RWPE2 (cell line): ENCODE data around the gene COMMD1.

ENCODE experiments used
- ATAC-seq: fragments of 200-7000 bp; cut with Tn5 transposase; 3 replicates; pipeline ENCODE4 v1.9.1; 2021; ENCODE audit warnings: low read depth
- DNase-seq: peaks from one replicate; pipeline ENCODE4 v3.0.0-alpha.2; 2020; ENCODE audit warnings: low spot score
- H3K27ac ChIP-seq: fragments of 450-650 bp; 2 replicates; pipeline ENCODE4 v1.5.1; 2017; ENCODE audit warnings: mild to moderate bottlenecking; ENCODE audit not compliant: poor library complexity, severe bottlenecking
- H3K27me3 ChIP-seq: fragments of 250-450 bp; sonication (Bioruptor Pico); 2 replicates; pipeline ENCODE4 v1.5.1; 2021; ENCODE audit warnings: mild to moderate bottlenecking, moderate library complexity; ENCODE audit not compliant: insufficient read depth, poor library complexity, severe bottlenecking
- H3K36me3 ChIP-seq: fragments of 250-450 bp; sonication (Bioruptor Pico); 2 replicates; pipeline ENCODE4 v1.5.1; 2020; ENCODE audit warnings: low read depth, mild to moderate bottlenecking, moderate library complexity
- H3K4me1 ChIP-seq: fragments of 250-450 bp; sonication (Bioruptor Pico); 2 replicates; pipeline ENCODE4 v1.5.1; 2021; ENCODE audit warnings: mild to moderate bottlenecking, moderate library complexity; ENCODE audit not compliant: insufficient read depth, poor library complexity, severe bottlenecking
- H3K4me3 ChIP-seq: fragments of 250-450 bp; sonication (Bioruptor Pico); 2 replicates; pipeline ENCODE4 v1.5.1; 2021; ENCODE audit warnings: mild to moderate bottlenecking, moderate library complexity; ENCODE audit not compliant: severe bottlenecking
- H3K9me3 ChIP-seq: fragments of 250-450 bp; sonication (Bioruptor Pico); 2 replicates; pipeline ENCODE4 v1.5.1; 2021; ENCODE audit warnings: mild to moderate bottlenecking, moderate library complexity; ENCODE audit not compliant: severe bottlenecking
- CTCF ChIP-seq: fragments of 450-650 bp; IDR thresholded peaks from one replicate; pipeline ENCODE4 v1.5.1; 2017; ENCODE audit warnings: mild to moderate bottlenecking, moderate library complexity; ENCODE audit not compliant: poor library complexity, severe bottlenecking

The COMMD1 gene

GRCh38 chr2:62054916-62055450 lies 149.5 kb downstream of the COMMD1 start:
- H3K27me3 ChIP-seq = no peaks in the 10 kb centered on the region
- no peak for ATAC-seq
- no peak overlapping the region for H3K4me3 ChIP-seq
- DNase-seq = no peak
- no peaks in the 10 kb centered on the region for H3K36me3 ChIP-seq
- no peaks in the 10 kb centered on the region for H3K4me1 ChIP-seq
- peaks cover 2% of the 10 kb centered on the region for H3K9me3 ChIP-seq
- no peak overlapping the region for H3K27ac ChIP-seq
- TF ChIP-seq CTCF = no peak

DNA sequence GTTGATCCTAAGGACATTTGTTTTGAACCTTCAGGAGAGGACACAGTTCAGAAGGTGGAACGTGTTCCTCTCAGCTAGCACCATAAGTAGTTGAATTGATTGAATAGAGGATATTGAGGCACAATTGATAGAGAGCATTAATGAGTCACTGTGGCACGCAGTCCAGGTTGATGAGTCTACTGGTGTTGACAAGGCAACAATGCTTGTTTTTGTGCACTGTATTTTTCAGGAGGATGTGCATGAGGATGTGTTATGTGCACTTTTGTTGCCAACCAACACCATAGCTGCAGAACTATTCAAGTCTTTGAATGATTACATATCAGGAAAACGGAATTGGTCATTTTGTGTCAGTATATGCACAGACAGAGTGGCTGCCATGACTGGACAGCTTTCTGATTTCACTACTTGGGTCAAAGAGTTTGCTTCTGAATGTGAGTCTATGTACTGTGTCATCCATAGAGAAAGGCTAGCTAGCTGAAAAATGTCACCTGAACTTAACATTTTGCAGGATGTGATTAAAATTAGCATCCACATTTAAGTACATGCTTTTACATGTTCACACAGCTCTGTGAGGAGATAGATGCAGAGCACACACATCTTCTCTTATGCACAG lies 150.4 kb downstream of the COMMD1 start:
- no peaks in the 10 kb centered on the region for H3K27me3 ChIP-seq
- DNase-seq = no peak
- no peak overlapping the region for H3K4me3 ChIP-seq
- H3K36me3 ChIP-seq = no peaks in the 10 kb centered on the region
- peaks cover 2% of the 10 kb centered on the region for H3K9me3 ChIP-seq
- no peak for ATAC-seq
- no peaks in the 10 kb centered on the region for H3K4me1 ChIP-seq
- no peak for TF ChIP-seq CTCF
- no peak overlapping the region for H3K27ac ChIP-seq

GRCh38 chr2:62056341-62056740 lies 150.9 kb downstream of the COMMD1 start:
- Histone ChIP-seq H3K36me3 (no peaks in the 10 kb centered on the region), H3K4me1 (no peaks in the 10 kb centered on the region), H3K9me3 (no peaks in the 10 kb centered on the region), H3K27me3 (no peaks in the 10 kb centered on the region), H3K4me3 (no peak overlapping the region), H3K27ac (no peak overlapping the region)
- no peak for TF ChIP-seq CTCF
- DNase-seq (no peak), ATAC-seq (no peak)

DNA sequence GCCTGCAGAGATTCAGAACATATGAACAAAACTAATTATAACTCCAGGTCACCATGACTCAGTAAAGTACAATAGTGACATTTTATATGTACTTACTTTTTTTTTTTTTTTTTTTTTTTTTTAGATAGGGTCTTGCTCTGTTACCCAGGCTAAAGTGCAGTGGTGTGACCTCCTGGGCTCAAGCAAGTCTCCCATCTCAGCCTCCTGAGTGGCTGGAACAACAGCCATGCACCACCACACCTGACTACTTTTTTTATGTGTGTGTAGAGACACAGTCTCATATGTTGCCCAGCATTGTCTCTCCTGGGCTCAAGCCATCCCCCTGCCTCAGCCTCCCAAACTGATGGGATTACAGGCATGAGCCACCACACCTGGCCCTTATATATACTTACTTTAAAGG lies 159.8 kb downstream of the COMMD1 start:
- TF ChIP-seq CTCF = no peak

GRCh38 chr2:62071126-62071598 lies 165.7 kb downstream of the COMMD1 start:
- Histone ChIP-seq H3K9me3 (no peaks in the 10 kb centered on the region), H3K36me3 (no peaks in the 10 kb centered on the region), H3K27me3 (no peaks in the 10 kb centered on the region), H3K4me1 (no peaks in the 10 kb centered on the region), H3K27ac (no peak overlapping the region), H3K4me3 (no peak overlapping the region)
- TF ChIP-seq CTCF = no peak
- DNase-seq (no peak), ATAC-seq (no peak)

More for the DNA sequence above, 159.8 kb downstream of the COMMD1 start:
- no peaks in the 10 kb centered on the region for H3K27me3 ChIP-seq
- ATAC-seq = no peak
- DNase-seq = no peak
- H3K27ac ChIP-seq = no peak overlapping the region
- no peaks in the 10 kb centered on the region for H3K9me3 ChIP-seq
- H3K4me3 ChIP-seq = no peak overlapping the region
- no peaks in the 10 kb centered on the region for H3K4me1 ChIP-seq
- H3K36me3 ChIP-seq = no peaks in the 10 kb centered on the region
